ENCODE data around the gene C9orf43.

DNA sequence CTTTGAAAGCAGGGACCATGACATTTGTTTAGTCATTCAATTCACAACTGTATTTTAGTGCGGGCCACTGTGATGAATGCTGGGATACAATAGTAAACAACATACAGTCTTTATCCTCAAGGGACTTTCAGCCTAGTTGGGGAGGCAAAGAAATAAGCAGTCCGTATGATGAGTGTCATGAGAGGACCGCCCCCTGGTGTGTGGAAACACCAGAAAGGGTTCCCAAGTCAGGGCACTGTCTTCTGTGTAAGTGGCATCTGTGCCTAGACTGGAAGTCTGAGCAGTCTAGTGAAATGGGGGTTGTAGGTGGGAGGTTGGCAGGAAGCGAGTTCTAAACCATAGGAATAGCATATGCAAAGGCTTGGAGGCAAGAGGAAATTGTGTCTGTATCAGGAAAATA lies 6.8 kb downstream of the C9orf43 start:
- TF ChIP-seq, protein P1, sequence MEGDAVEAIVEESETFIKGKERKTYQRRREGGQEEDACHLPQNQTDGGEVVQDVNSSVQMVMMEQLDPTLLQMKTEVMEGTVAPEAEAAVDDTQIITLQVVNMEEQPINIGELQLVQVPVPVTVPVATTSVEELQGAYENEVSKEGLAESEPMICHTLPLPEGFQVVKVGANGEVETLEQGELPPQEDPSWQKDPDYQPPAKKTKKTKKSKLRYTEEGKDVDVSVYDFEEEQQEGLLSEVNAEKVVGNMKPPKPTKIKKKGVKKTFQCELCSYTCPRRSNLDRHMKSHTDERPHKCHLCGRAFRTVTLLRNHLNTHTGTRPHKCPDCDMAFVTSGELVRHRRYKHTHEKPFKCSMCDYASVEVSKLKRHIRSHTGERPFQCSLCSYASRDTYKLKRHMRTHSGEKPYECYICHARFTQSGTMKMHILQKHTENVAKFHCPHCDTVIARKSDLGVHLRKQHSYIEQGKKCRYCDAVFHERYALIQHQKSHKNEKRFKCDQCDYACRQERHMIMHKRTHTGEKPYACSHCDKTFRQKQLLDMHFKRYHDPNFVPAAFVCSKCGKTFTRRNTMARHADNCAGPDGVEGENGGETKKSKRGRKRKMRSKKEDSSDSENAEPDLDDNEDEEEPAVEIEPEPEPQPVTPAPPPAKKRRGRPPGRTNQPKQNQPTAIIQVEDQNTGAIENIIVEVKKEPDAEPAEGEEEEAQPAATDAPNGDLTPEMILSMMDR (IDR thresholded peaks at IDR 0.05): no peak
- TF ChIP-seq EZH2 (IDR thresholded peaks at IDR 0.05) (no peak), EZH2phosphoT487 (IDR thresholded peaks at IDR 0.05) (no peak)
